RPMI7951 (cell line): ENCODE measurements around the gene SLC6A19. TPM values are rescaled to one million over a fixed set of nuclear protein-coding genes. Genes with fewer than 3 reads are reported as not detected.
"Not testable (repeated sequence)": the region's sequence is repeated elsewhere in the genome, so short reads cannot be mapped to it uniquely, and the experiment has no call there.

Experiments
- DNase-seq: peaks from one replicate; pipeline ENCODE4 v3.0.0-alpha.2; 2012; ENCODE audit warnings: low read depth
- total RNA-seq: library from RNA; depleted of rRNA; stranded (reverse); fragments of >200 nt; shearing (Covaris generic); gene quantifications from 2 replicates; pipeline ENCODE4 v1.2.3, GENCODE V29; 2014

The SLC6A19 gene
- total RNA-seq, 1 experiment from 2014 or later, result not detected

DNA sequence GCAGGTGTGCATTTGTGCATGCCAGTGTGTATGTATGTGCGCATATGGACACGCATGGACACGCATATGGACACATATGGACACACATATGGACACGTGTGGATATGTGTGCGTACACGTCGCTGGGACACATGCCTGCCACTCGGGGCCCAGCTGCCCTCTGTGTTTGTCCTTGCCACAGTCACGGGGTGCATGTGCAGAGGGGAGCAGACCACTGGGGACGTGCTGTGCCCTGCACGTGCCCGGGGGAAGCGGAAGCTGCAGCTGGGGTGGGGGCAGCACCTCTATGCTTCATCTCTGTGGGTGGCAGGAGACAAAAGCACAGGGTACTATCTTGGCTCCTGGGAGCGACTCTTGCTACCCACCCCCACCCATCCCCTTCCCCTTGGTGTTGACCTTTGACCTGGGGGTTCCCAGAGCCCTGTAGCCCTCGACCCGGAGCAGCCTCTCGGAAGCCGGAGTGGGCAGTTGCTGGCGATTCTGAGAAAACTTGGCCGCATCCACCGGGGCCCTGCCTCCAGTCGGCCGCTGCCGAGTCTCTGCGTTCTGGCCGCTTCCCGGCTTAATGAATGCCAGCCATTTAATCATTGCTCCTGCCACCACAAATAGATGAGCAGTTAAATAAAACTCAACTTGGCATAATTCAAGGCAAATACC, 21.4 kb downstream of the SLC6A19 start:
- no peak for DNase-seq

- no peak for DNase-seq
These were observed 21.9 kb downstream of the SLC6A19 start for GRCh38 chr5:1223278-1223670.

DNA sequence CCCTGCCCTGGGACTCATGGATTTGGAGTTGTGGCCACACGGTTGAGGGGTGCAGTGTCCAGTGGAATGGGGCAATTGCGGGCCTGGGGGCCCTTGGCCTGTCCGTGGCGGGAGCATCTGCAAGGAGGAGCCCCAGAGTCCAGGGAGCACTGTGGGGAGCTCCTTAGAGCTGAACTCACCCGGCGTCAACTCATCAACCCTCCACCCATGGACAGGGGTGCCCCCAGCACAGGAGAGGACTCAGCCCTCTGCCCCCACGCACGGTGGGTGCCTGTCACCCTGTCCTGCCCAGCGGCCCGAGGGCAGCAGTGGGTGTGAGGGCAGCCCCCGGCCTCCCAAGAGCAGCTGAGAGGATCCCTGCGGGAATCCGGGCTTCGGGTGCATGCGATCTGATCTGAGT, 23.2 kb downstream of the SLC6A19 start:
- no peak for DNase-seq

GRCh38 chr5:1225081-1225480, 23.7 kb downstream of the SLC6A19 start, which contains the start of gene SLC6A18:
TSS of gene SLC6A18 (plus strand) at chr5:1225381. CDS start at chr5:1225478, 97 bp downstream.
- DNase-seq, result no peak

DNA sequence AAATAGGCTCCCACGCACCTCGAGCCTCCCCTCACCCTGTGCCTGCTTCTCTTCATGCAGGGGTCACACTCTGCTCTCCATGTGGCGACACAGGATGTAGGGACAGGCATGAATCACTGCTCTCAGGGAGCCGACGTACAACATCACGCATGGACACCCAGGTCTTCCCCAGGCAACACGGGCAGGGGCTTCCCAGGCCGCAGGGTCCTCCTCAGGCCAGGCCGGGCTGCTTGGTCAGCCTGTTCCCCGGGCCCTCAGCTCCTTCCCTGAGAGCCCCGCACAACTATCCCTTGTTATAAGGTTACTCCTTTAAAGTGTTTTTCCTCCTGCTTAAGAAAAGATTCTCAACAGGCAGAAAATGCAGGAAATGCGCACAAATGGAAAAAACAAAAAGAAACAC, 24.8 kb downstream of the SLC6A19 start:
- no peak for DNase-seq

DNA sequence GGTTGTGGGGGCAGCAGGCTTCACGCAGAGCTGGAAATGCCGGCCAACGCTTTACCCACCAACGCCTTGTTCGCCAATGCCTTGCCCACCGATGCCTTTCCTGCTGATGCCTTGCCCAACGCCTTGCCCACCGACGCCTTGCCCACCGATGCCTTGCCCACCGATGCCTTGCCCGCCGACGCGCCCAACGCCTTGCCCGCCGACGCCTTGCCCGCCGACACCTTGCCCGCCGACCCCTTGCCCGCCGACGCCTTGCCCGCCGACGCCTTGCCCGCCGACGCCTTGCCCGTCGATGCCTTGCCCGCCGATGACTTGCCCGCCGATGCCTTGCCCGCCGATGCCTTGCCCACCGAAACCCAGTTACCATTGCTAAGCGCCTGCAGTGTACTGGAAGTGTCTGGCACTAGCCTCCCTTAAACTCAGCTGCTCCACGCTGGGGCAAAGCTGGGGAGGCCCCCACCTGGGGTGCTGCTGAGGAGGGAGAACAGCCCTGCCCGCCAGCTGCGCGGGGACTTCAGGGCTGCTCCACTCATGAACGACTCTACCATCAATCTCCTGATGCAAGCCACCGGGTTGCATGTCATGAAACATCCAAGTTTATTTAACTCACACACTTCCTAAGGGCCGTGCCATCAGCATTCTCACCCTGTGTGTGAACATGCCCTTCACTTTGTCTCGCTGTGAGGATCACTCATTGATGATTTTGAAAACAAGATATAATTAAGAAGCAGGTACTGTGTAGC, 25.6 kb downstream of the SLC6A19 start:
- no peak for DNase-seq

DNA sequence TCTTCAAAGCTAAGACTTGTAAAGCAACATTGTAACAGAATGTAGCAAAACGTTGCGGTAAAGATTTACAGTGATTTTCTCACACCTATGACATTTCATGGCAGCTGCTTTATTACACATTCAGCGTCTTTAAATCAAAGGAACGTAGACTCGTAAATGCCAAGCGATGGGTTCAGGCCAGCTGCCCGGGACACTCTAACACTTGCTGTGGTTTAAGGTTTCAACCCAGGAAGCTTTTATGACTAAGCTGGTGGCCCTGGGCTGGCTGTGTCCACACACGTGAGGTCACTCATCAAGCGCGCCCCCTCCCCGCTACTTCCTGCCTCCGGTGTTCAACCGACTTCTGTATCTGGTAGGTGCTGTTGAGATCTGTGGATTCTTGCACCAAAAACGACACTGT, 26.3 kb downstream of the SLC6A19 start:
- DNase-seq, result peak; percentile 42

GRCh38 chr5:1228120-1228519, 26.7 kb downstream of the SLC6A19 start:
- no peak for DNase-seq

- DNase-seq, result not testable (repeated sequence)
These were observed 27.6 kb downstream of the SLC6A19 start for GRCh38 chr5:1229023-1229422.

GRCh38 chr5:1229822-1230221, 28.4 kb downstream of the SLC6A19 start:
- no peak for DNase-seq

GRCh38 chr5:1230551-1230950, 29.2 kb downstream of the SLC6A19 start:
- DNase-seq, result no peak

GRCh38 chr5:1231354-1231905, 30.0 kb downstream of the SLC6A19 start:
- no peak for DNase-seq

DNA sequence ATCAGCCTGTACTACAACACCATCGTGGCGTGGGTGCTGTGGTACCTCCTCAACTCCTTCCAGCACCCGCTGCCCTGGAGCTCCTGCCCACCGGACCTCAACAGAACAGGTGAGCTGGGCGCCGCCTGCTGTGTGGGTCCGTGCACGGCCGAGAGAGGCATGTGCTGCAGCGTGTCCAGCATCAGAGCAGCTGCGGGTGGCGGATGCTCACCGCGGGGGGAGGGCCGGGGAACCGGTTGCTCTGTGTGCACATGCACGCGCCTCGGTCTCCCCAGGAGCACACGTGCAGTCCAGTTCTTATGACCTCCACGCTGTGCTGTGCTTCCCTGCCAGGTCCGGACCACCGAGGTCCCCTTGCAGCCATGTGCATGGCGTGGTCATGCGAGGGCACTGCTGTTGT, 31.4 kb downstream of the SLC6A19 start:
- DNase-seq, result no peak

- peak; percentile 3 for DNase-seq
These were observed 34.0 kb downstream of the SLC6A19 start for GRCh38 chr5:1235379-1235778.

- DNase-seq, result no peak
These were observed 34.4 kb downstream of the SLC6A19 start for GRCh38 chr5:1235838-1236237.

GRCh38 chr5:1239505-1240251, 38.3 kb downstream of the SLC6A19 start:
- DNase-seq, result no peak

DNA sequence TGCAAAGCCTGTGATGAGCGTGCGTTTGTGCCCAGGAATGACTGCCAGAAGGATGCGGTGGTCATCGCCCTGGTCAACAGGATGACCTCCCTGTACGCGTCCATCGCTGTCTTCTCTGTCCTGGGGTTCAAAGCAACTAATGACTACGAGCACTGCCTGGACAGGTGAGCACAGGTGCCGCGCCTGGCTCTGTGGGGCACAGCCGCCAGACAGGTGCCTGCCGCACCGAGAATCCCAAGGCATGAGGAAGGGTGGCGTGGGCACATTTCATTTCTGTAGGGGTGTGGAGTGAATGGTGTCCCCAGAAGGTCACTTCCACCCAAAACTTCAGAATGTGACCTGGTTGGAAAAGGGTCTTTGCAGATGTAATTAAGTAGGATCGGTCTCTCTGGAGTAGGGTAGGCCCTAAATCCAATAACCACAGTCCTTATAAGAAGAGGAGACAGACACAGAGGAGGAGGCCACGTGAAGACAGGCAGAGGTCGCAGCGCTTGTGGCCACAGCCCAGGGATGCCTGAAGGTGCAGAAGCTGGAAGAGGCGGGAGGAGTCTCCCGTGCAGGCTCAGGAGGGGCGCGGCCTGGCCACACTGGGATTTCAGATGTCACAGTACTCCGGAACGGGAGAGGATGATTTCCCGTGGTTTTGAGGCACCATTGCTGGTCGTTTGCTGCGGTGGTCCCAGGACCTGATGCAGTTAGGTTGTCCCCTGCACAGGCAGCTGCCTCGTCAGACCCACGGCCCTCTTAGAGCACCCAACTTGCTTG, 39.3 kb downstream of the SLC6A19 start:
- no peak for DNase-seq

DNA sequence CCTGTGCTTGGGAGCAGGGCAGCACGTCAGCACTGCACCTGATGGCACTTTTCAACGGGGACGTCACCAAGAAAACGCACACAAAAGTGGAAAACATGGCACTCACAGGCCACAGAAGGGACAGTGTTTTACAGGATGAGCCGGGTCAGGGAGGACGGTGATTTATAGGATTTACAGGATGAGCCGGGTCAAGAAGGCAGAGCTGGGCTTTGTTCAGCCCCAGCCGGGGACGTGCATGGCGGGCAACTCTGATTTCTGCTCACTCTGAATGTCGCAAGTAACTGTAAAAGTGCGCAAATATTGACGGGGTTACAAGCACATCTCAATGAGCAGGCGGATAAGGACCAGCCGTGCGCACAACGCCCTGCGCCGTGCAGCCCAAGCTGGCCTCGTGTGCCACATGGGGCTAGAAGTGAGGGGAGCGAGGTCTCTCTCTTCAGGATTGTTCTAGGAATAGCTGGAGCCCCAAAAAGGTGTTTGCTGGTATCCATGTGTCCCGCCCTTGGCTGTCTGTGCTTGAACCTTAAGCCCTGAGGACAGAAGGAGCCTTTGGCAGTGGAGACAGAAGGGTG, 40.2 kb downstream of the SLC6A19 start:
- DNase-seq, result no peak

DNA sequence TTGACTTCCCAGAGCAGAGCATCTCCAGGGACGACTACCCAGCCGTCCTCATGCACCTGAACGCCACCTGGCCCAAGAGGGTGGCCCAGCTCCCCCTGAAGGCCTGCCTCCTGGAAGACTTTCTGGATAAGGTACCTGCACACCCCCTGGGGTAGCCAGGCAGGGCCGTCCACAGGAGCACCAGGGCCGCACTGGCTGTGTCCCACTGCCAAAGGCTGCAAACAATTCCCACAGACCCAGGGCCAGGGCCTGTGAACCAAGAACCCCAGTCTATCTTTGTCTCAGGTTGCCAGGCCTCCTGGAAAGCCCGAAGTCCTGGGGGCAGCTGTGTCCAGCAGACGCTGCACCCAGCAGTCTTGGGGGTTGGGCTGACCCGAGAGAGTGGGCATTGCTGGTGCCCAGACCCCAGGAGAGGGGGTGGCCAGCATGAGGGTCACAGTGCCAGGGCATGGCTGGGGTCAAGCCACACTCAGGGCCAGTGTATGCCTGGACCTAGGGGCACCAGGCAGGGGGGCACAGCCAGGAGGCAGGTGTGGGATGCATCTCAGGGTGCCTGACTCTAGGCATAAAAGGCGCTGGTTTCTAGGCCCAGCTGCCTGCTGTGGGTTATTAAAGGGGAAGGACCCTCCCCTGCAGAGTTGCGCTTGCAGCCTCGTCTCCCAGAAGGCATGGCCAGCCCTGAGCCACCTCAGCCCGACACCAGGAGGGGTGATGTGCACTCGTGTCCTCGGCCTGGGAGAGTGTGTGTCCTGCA, 41.5 kb downstream of the SLC6A19 start:
- DNase-seq, result no peak

- no peak for DNase-seq
These were observed 42.2 kb downstream of the SLC6A19 start for GRCh38 chr5:1243487-1244130.
